ENCODE data around the gene FBXO36.

FBXO36 gene

DNA sequence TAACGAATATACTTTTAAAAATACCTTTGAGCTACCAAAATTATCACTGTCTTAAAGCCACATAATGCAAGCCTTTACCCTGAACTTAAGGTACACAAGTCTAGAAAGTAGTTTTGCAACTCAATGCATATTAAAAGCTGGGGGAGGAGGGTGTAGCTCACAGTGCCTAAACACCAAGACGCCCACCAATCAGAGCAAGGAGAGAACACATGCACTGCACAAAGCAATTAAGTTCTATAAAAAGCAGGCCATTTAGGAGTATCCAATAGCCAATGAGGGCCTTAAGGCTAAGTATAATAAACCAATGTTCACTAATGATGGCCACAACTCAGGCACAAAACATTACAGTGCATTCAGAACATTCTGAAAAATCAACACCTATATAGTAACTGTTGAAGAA is 16.7 kb upstream of the FBXO36 start:
- H3K4me2 ChIP-seq (ENCODE audit: low read depth, low read length), result no peak overlapping the region
- H3K9me3 ChIP-seq (replicated peaks; ENCODE audit: insufficient read depth, low read length), result no peaks in the 10 kb centered on the region
- peaks cover 77% of the 10 kb centered on the region for H3K79me2 ChIP-seq (ENCODE audit: low read length)
- H3K27me3 ChIP-seq (replicated peaks; ENCODE audit: insufficient read depth, low read length), result no peaks in the 10 kb centered on the region
- TF ChIP-seq EZH2phosphoT487 (IDR thresholded peaks at IDR 0.05; ENCODE audit: low read length) (no peak), EZH2 (optimal IDR thresholded peaks at IDR 0.05; ENCODE audit: low read depth, low read length) (no peak)
- TF ChIP-seq, protein P1, sequence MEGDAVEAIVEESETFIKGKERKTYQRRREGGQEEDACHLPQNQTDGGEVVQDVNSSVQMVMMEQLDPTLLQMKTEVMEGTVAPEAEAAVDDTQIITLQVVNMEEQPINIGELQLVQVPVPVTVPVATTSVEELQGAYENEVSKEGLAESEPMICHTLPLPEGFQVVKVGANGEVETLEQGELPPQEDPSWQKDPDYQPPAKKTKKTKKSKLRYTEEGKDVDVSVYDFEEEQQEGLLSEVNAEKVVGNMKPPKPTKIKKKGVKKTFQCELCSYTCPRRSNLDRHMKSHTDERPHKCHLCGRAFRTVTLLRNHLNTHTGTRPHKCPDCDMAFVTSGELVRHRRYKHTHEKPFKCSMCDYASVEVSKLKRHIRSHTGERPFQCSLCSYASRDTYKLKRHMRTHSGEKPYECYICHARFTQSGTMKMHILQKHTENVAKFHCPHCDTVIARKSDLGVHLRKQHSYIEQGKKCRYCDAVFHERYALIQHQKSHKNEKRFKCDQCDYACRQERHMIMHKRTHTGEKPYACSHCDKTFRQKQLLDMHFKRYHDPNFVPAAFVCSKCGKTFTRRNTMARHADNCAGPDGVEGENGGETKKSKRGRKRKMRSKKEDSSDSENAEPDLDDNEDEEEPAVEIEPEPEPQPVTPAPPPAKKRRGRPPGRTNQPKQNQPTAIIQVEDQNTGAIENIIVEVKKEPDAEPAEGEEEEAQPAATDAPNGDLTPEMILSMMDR (IDR thresholded peaks at IDR 0.05; ENCODE audit: low read length), result no peak
- DNase-seq, result no peak
- no peaks in the 10 kb centered on the region for H3F3A ChIP-seq (ENCODE audit: insufficient read depth, low read length)
- H3K9me2 ChIP-seq (replicated peaks; ENCODE audit: insufficient read depth, low read length), result no peaks in the 10 kb centered on the region
- no peak overlapping the region for H3K9ac ChIP-seq (ENCODE audit: low read length)
- no peaks in the 10 kb centered on the region for H4K20me1 ChIP-seq (ENCODE audit: insufficient read depth, low read length)
- no peak overlapping the region for H2AFZ ChIP-seq (ENCODE audit: low read length)
- H3K36me3 ChIP-seq (replicated peaks; ENCODE audit: insufficient read depth, low read length), result 0 out of 2 replicates have a peak, but pooled peaks cover 4% of the 10 kb centered on the region
- no peak overlapping the region for H3K27ac ChIP-seq (ENCODE audit: low read length)
- no peak overlapping the region for H3K4me3 ChIP-seq (ENCODE audit: low read length)
- no peaks in the 10 kb centered on the region for H3K4me1 ChIP-seq (ENCODE audit: low read length)

DNA sequence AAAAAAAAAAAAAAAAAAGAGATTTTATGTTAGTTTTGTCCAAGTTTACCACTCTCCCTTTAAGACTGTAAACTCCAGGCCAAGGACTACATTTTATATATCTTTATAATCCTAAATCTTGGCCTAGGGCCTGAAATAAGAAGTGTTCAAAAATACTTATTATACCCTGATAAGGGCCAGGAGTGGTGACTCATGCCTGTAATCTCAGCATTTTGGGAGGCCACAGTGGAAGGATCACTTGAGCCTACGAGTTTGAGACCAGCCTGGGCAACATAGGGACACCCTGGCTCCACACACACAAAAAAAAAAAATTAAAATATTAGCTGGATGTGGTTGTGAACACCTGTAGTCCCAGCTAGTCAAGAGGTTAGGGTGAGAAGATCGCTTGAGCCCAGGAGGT is 13.2 kb upstream of the FBXO36 start:
- Histone ChIP-seq H3K79me2 (ENCODE audit: low read length) (peaks cover 84% of the 10 kb centered on the region), H3K27ac (ENCODE audit: low read length) (no peak overlapping the region), H3K4me1 (ENCODE audit: low read length) (no peaks in the 10 kb centered on the region), H3F3A (ENCODE audit: insufficient read depth, low read length) (no peaks in the 10 kb centered on the region; the same call in 1 of the 2 replicates), H3K9me3 (replicated peaks; ENCODE audit: insufficient read depth, low read length) (no peaks in the 10 kb centered on the region), H4K20me1 (ENCODE audit: insufficient read depth, low read length) (0 out of 2 replicates have a peak, but pooled peaks cover 5% of the 10 kb centered on the region), H3K27me3 (replicated peaks; ENCODE audit: insufficient read depth, low read length) (no peaks in the 10 kb centered on the region), H3K36me3 (replicated peaks; ENCODE audit: insufficient read depth, low read length) (no peaks in the 10 kb centered on the region), H3K9ac (ENCODE audit: low read length) (no peak overlapping the region), H3K4me3 (ENCODE audit: low read length) (no peak overlapping the region), H2AFZ (ENCODE audit: low read length) (no peak overlapping the region), H3K9me2 (replicated peaks; ENCODE audit: insufficient read depth, low read length) (no peaks in the 10 kb centered on the region), H3K4me2 (ENCODE audit: low read depth, low read length) (no peak overlapping the region)
- no peak for DNase-seq
- no peak for TF ChIP-seq EZH2 (optimal IDR thresholded peaks at IDR 0.05; ENCODE audit: low read depth, low read length)
- TF ChIP-seq EZH2phosphoT487 (IDR thresholded peaks at IDR 0.05; ENCODE audit: low read length), result no peak
- TF ChIP-seq, protein P1 (IDR thresholded peaks at IDR 0.05; ENCODE audit: low read length), result no peak

DNA sequence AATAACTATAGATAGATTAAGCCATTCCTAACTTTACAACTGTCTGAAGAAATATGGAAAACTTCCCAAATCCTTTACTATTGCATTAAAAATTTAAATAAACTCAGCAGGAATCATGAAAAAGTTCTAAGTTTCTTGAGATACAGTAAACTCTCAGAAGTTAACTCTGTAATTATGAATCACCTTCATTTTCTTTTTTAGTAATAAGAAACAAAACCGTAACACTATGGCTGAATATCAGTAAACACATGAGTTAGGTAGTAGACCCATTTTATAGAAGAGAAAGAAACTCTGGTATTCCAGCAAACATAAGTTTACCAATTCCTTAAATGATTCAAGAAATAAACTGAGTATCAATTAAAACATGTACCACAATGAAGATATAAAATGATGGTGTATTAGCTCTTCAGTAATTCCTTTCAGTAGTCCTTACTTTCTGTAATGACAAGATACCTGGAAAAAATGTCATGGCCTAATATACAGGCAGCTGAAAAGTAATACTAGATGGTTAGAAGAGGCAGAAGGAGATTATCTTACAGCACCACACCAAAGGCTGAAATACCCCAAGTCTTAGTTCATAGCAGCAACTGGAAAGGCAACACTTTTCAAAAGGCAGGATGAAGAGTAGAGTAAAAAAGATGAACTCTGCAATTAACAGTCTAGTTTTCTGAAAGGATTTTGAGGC is 12.0 kb upstream of the FBXO36 start:
- Histone ChIP-seq H3K36me3 (replicated peaks; ENCODE audit: insufficient read depth, low read length) (no peaks in the 10 kb centered on the region), H3K27me3 (replicated peaks; ENCODE audit: insufficient read depth, low read length) (no peaks in the 10 kb centered on the region), H3K9me2 (replicated peaks; ENCODE audit: insufficient read depth, low read length) (no peaks in the 10 kb centered on the region), H3K4me2 (ENCODE audit: low read depth, low read length) (no peak overlapping the region), H3K27ac (ENCODE audit: low read length) (no peak overlapping the region), H3K4me1 (ENCODE audit: low read length) (no peaks in the 10 kb centered on the region), H3K9me3 (replicated peaks; ENCODE audit: insufficient read depth, low read length) (no peaks in the 10 kb centered on the region), H3K4me3 (ENCODE audit: low read length) (no peak overlapping the region), H2AFZ (ENCODE audit: low read length) (no peak overlapping the region), H3K9ac (ENCODE audit: low read length) (no peak overlapping the region), H4K20me1 (ENCODE audit: insufficient read depth, low read length) (peaks cover 5% of the 10 kb centered on the region; the same call in 1 of the 2 replicates), H3F3A (ENCODE audit: insufficient read depth, low read length) (no peaks in the 10 kb centered on the region; the same call in 1 of the 2 replicates), H3K79me2 (ENCODE audit: low read length) (peaks cover 85% of the 10 kb centered on the region)
- DNase-seq, result no peak
- TF ChIP-seq EZH2phosphoT487 (IDR thresholded peaks at IDR 0.05; ENCODE audit: low read length) (no peak), EZH2 (optimal IDR thresholded peaks at IDR 0.05; ENCODE audit: low read depth, low read length) (no peak)
- TF ChIP-seq, protein P1 (IDR thresholded peaks at IDR 0.05; ENCODE audit: low read length), result no peak

Data from MM.1S (cell line).